ENCODE data around the gene KCNJ18. TPM values are rescaled to one million over a fixed set of nuclear protein-coding genes. Genes with fewer than 3 reads are reported as not detected.
"Not testable (repeated sequence)": the region's sequence is repeated elsewhere in the genome, so short reads cannot be mapped to it uniquely, and the experiment has no call there.

The KCNJ18 gene
- total RNA-seq, 1 experiment from 2014 or later, result not detected

GRCh38 chr17:21746415-21746814 is 54.1 kb downstream of the KCNJ18 start:
- H3K27me3 Mint-ChIP-seq (ENCODE audit: low read depth); H2AK5ac ChIP-seq (ENCODE audit: insufficient read length, low read length); H3K56ac ChIP-seq (ENCODE audit: insufficient read length, low read depth, low read length); H4K20me1 ChIP-seq (ENCODE audit: control insufficient read depth, insufficient read depth, insufficient read length); H3K4ac ChIP-seq (ENCODE audit: low read depth, low read length); H3K23ac ChIP-seq (ENCODE audit: insufficient read length, low read depth, low read length); H2BK20ac ChIP-seq (ENCODE audit: low read depth, low read length, poor library complexity, severe bottlenecking); H3K4me2 ChIP-seq (ENCODE audit: insufficient read depth, insufficient read length, low read length); H3T11ph ChIP-seq (ENCODE audit: low read length); H4K91ac ChIP-seq (ENCODE audit: insufficient read length, low read depth, low read length); H3K4me3 Mint-ChIP-seq; H2BK5ac ChIP-seq (ENCODE audit: insufficient read length, low read length); H4K8ac ChIP-seq (replicated peaks; ENCODE audit: insufficient read length, low read depth, low read length); H2BK120ac ChIP-seq (ENCODE audit: low read depth, low read length, poor library complexity, severe bottlenecking); H2BK12ac ChIP-seq (ENCODE audit: insufficient read length, low read depth, low read length); H3K27ac Mint-ChIP-seq; H3K27ac ChIP-seq (ENCODE audit: insufficient read length, low read depth, low read length); H2BK15ac ChIP-seq (ENCODE audit: low read depth, low read length); H4K5ac ChIP-seq (ENCODE audit: insufficient read length, low read depth, low read length); H3K4me1 ChIP-seq (ENCODE audit: insufficient read depth, low read length); H3K27me3 ChIP-seq (ENCODE audit: insufficient read depth, low read length); H3K14ac ChIP-seq (ENCODE audit: insufficient read depth, low read length); H2AFZ ChIP-seq (ENCODE audit: low read length); DNase-seq; H3K79me2 ChIP-seq (ENCODE audit: insufficient read depth, low read length); H3K4me1 Mint-ChIP-seq; H3K18ac ChIP-seq (ENCODE audit: insufficient read length, low read depth, low read length); H3K23me2 ChIP-seq (ENCODE audit: insufficient read length, low read depth, low read length, poor library complexity, severe bottlenecking); H3K9ac ChIP-seq (ENCODE audit: extremely low read depth, insufficient read length, low read length); H3K79me1 ChIP-seq (ENCODE audit: insufficient read depth, low read depth, low read length, poor library complexity, severe bottlenecking): not testable (repeated sequence)
- no CpG with 5 or more reads among the region's 3 CpGs for WGBS (ENCODE audit: extremely low coverage, insufficient read length, low lambda C conversion rate)
- H3K9me3 ChIP-seq (ENCODE audit: control insufficient read depth, low read depth, low read length), result peaks cover 31% of the 10 kb centered on the region
- Mint-ChIP-seq H3K36me3 (ENCODE audit: insufficient read depth in 1 of 3, low read depth in 3 of 3) (peaks cover 7 to 17% (median 9%) of the 10 kb centered on the region in 3 experiments), H3K9me3 (peaks cover 65 to 68% of the 10 kb centered on the region in 2 experiments)

DNA sequence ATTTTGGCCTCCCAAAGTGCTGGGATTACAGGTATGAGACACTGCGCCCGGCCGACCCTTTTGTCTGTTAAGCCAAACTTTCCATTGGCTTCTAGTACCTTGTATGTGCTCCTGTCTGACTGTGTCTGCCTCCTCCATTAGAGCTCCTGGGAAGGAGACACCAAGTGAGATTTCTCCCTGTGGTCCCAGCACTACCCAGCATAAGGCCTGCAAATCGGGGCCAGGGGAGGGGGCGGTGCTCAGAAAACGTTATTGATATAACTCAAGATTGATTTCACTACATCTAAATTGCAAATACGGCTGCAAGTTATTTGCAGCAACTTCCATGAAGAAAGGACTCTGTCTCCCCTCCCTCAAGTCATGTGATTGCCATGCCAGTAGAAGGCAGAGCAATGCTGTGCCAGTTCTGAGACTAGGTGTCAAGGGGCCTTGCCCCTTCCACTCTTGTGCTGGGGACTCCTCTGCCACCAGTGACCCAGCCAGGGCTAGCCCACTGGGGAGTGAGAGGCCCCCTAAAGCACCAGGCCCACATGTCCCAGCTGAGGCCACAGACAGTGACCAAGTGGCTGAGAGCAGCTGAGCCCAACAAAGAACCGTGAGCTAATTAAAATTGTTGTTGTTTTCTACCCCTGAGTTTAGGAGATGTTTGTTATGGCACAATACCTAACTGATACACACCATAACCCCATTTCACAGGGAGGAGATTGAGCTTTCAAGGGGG is 55.0 kb downstream of the KCNJ18 start:
- H3K4me1 Mint-ChIP-seq; H3K23me2 ChIP-seq (ENCODE audit: insufficient read length, low read depth, low read length, poor library complexity, severe bottlenecking); H3K27me3 ChIP-seq (ENCODE audit: insufficient read depth, low read length); H3K14ac ChIP-seq (ENCODE audit: insufficient read depth, low read length); H4K5ac ChIP-seq (ENCODE audit: insufficient read length, low read depth, low read length); H3K27ac Mint-ChIP-seq; H3K18ac ChIP-seq (ENCODE audit: insufficient read length, low read depth, low read length); H2BK120ac ChIP-seq (ENCODE audit: low read depth, low read length, poor library complexity, severe bottlenecking); H4K8ac ChIP-seq (replicated peaks; ENCODE audit: insufficient read length, low read depth, low read length); H2AK5ac ChIP-seq (ENCODE audit: insufficient read length, low read length); H3K4me1 ChIP-seq (ENCODE audit: insufficient read depth, low read length); H3K4me3 Mint-ChIP-seq; H2BK5ac ChIP-seq (ENCODE audit: insufficient read length, low read length); H3K27me3 Mint-ChIP-seq (ENCODE audit: low read depth); H3K56ac ChIP-seq (ENCODE audit: insufficient read length, low read depth, low read length); H3K79me2 ChIP-seq (ENCODE audit: insufficient read depth, low read length); H2AFZ ChIP-seq (ENCODE audit: low read length); H4K20me1 ChIP-seq (ENCODE audit: control insufficient read depth, insufficient read depth, insufficient read length); H3K23ac ChIP-seq (ENCODE audit: insufficient read length, low read depth, low read length); H3K27ac ChIP-seq (ENCODE audit: insufficient read length, low read depth, low read length); H4K91ac ChIP-seq (ENCODE audit: insufficient read length, low read depth, low read length); H2BK15ac ChIP-seq (ENCODE audit: low read depth, low read length); H3T11ph ChIP-seq (ENCODE audit: low read length); H3K9ac ChIP-seq (ENCODE audit: extremely low read depth, insufficient read length, low read length); DNase-seq; H2BK20ac ChIP-seq (ENCODE audit: low read depth, low read length, poor library complexity, severe bottlenecking); H3K4me2 ChIP-seq (ENCODE audit: insufficient read depth, insufficient read length, low read length); H3K79me1 ChIP-seq (ENCODE audit: insufficient read depth, low read depth, low read length, poor library complexity, severe bottlenecking); H2BK12ac ChIP-seq (ENCODE audit: insufficient read length, low read depth, low read length); H3K4ac ChIP-seq (ENCODE audit: low read depth, low read length): not testable (repeated sequence)
- WGBS (ENCODE audit: extremely low coverage, insufficient read length, low lambda C conversion rate), result no CpG with 5 or more reads among the region's 8 CpGs
- H3K36me3 Mint-ChIP-seq (ENCODE audit: insufficient read depth in 1 of 3, low read depth in 3 of 3), result peaks cover 9 to 20% (median 9%) of the 10 kb centered on the region in 3 experiments
- peaks cover 31% of the 10 kb centered on the region for H3K9me3 ChIP-seq (ENCODE audit: control insufficient read depth, low read depth, low read length)
- H3K9me3 Mint-ChIP-seq, result peaks cover 70 to 74% of the 10 kb centered on the region in 2 experiments
